Measurements from ENCODE around the gene PCED1B.

Gene PCED1B

GRCh38 chr12:47120736-47121135 is 41.3 kb downstream of the PCED1B start:
- no peak for DNase-seq (ENCODE audit: low read depth in 3 of 3)

DNA sequence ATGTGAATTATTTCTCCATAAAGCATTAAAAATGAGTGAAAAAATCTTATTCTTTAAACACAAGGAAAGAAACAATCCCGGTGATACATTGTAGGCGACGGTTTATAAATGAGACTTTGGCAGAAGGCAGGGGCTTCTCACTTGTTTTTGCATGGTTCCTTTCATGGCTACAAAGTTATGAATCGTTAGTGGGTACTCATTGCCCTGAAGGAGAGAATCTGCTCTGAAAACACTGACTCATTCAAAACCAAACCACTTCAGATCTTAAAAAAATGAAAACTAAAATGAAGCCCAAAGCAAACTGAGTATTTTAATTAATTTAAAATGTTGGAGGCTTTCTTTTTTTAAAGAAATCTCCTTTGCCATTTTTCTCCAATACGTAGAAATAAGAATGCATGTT is 41.7 kb downstream of the PCED1B start:
- DNase-seq (ENCODE audit: low read depth in 3 of 3) = no peak

GRCh38 chr12:47122602-47123001 is 43.2 kb downstream of the PCED1B start:
- DNase-seq (ENCODE audit: low read depth in 3 of 3) = no peak

- no peak for DNase-seq (ENCODE audit: low read depth in 3 of 3)
Measured at GRCh38 chr12:47123730-47124129, 44.3 kb downstream of the PCED1B start.

DNA sequence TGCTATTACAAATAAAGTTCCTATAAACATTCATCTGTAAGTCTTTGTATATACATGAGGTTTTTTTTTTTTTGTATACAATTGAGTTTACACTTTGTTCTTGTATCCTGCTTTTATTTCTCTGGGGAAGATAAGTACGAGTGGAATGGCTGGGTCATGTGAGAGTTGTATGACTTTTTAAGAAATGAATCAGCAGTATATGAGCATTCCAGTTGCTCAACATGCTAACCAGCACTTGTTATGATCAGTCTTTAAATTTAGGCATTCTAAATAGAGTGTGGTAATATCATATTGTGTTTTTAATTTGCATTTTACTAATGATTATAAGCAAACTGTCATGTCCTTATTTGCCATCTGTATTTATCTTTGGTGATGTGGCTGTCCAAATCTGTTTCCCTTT is 45.0 kb downstream of the PCED1B start:
- no peak for DNase-seq (ENCODE audit: low read depth in 3 of 3)

DNA sequence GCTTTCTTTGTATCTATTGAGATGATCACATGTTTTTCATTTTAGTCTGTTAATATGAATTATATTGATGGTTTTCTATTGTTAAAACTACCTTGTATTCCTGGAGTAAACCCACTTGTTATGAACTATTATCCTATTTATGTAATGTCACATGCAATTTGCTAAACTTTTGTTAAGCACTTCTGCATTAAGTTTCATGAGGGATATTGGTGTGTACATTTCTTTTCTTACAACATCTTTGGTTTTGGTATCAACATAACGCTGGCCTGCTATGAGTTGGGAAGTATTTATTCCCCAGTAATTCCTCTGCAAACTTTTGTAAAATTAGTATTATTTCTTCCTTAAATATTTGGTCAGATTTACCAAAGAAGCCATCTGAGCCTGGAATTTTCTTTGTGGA is 46.8 kb downstream of the PCED1B start:
- DNase-seq (ENCODE audit: low read depth in 3 of 3) = no peak

GRCh38 chr12:47131011-47131410 is 51.6 kb downstream of the PCED1B start:
- DNase-seq (ENCODE audit: low read depth in 3 of 3) = no peak

GRCh38 chr12:47134005-47134404 is 54.6 kb downstream of the PCED1B start:
- DNase-seq (ENCODE audit: low read depth in 3 of 3) = no peak

DNA sequence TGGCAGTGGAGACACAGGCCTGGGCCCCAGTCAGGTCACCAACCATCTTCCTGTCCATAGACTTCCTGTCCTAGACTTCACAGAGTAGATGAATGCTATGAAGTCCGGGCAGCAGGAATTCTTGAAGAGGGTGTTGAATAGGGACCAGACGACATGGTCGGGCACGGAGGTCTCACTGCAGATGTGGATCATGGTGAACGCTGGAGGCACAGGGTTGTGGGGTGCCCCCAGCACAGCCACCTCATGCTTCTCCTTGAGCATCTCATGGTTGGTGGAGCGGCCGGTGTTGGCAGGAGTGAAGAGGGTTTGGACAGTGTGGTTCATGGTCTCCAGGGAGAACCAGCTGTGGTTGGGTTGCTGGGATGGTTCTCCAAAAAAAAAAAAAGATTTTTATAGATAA is 56.2 kb downstream of the PCED1B start:
- no peak for DNase-seq (ENCODE audit: low read depth in 3 of 3)

GRCh38 chr12:47139000-47139681 is 59.7 kb downstream of the PCED1B start:
- DNase-seq (ENCODE audit: low read depth in 3 of 3) = no peak

DNA sequence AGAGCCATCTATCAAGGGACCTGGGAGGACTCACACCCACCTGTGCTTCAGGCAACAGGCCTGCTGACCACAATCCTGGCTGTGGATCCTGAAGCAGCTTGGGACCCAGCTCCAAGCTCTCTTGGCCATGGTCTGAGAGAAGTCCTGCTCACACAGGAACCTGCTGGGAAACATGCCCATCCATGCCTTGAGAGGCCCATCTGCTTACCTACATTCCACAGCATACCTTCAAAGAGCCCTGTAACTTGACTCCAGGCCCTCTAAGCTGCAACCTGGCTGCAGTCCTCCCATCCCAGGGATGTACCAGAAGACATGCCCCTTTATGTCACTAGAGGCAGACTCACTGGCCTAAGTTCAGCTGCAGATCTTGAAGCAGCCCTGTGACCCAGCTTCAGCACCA is 62.0 kb downstream of the PCED1B start:
- no peak for DNase-seq (ENCODE audit: low read depth in 3 of 3)

- DNase-seq (ENCODE audit: low read depth in 3 of 3) = no peak
Measured at GRCh38 chr12:47144769-47145168, 65.3 kb downstream of the PCED1B start.

DNA sequence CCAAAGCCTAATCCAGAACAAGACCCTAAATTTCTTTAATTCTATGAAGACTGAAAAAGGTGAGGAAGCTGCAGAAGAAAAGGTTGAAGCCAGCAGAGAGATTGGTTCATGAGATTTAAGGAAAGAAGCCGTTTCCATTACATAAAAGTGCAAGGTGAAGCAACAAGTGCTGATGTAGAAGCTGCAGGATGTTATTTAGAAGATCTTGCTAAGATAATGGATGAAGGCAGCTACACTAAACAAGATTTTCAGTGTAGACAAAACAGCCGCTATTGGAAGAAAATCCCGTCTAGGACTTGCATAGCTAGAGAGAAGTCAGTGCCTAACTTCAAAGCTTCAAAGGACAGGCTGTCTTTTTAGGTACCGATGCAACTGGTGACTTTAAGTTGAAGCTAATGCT is 65.8 kb downstream of the PCED1B start:
- DNase-seq (ENCODE audit: low read depth in 3 of 3) = no peak

GRCh38 chr12:47147739-47148138 is 68.3 kb downstream of the PCED1B start:
- DNase-seq (ENCODE audit: low read depth in 3 of 3) = no peak

- no peak for DNase-seq (ENCODE audit: low read depth in 3 of 3)
Measured at GRCh38 chr12:47149146-47149545, 69.7 kb downstream of the PCED1B start.

- no peak for DNase-seq (ENCODE audit: low read depth in 3 of 3)
Measured at GRCh38 chr12:47152095-47152494, 72.7 kb downstream of the PCED1B start.

GRCh38 chr12:47155457-47156166 is 76.2 kb downstream of the PCED1B start:
- no peak for DNase-seq (ENCODE audit: low read depth in 3 of 3)

DNA sequence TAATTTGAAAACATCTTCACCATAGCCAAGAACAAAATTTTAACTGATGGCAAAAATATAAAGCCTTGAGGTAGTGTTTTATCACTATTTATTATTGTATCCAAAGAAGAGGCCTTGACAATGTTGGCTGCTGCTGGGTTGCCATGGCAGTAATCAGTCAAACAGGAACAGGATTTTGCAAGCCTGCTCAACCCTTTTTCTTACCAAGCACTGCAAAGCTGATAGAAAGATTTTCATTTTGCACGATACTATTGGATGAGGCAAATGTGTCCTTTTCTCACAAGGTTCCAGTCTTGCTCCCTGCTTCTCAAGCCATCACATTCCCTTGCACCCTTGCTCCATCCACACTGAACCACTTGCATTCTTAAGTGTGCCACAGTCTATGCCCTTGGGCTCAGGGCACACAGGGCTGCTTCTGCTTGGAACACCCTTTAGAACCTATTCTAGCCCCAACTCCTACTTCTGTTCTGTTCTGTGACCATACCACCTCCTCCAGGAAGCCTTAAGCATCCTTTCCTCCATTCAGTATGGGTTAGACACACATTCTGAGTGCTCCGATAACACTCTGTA is 76.8 kb downstream of the PCED1B start:
- DNase-seq (ENCODE audit: low read depth in 3 of 3) = no peak

DNA sequence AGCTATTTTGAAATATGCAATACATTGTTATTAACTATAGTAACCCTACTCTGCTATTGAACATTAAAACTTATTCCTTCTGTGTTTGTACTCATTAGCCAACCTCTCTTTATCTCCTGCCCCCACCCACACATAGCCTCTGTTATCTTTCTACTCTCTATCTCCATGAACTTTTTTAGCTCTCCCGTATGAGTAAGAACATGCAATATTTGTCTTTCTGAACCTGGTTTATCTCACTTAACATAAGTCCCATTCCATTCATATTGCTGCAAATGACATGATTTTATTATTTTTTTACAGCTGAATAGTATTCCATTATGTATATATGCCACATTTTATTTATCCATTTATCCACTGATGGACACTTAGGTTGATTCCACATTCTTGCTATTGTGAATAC is 79.4 kb downstream of the PCED1B start:
- DNase-seq (ENCODE audit: low read depth in 3 of 3) = no peak

DNA sequence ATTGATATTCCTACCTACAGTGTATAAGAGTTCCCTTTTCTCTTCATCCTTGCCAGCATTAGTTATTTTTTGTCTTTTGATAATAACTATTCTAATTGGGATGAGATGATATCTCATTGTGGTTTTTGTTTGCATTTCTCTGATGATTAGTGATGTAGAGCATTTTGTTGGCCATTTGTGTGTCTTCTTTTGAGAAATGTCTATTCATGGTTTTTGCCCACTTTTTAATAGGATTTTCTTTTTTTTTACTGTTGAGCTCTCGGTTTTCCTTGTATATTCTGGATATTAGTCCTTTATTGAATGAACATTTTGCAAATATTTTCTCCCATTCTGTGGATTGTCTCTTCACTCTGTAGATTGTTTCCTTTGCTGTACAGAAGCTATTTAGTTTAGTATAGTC is 79.9 kb downstream of the PCED1B start:
- DNase-seq (ENCODE audit: low read depth in 3 of 3) = no peak

DNA sequence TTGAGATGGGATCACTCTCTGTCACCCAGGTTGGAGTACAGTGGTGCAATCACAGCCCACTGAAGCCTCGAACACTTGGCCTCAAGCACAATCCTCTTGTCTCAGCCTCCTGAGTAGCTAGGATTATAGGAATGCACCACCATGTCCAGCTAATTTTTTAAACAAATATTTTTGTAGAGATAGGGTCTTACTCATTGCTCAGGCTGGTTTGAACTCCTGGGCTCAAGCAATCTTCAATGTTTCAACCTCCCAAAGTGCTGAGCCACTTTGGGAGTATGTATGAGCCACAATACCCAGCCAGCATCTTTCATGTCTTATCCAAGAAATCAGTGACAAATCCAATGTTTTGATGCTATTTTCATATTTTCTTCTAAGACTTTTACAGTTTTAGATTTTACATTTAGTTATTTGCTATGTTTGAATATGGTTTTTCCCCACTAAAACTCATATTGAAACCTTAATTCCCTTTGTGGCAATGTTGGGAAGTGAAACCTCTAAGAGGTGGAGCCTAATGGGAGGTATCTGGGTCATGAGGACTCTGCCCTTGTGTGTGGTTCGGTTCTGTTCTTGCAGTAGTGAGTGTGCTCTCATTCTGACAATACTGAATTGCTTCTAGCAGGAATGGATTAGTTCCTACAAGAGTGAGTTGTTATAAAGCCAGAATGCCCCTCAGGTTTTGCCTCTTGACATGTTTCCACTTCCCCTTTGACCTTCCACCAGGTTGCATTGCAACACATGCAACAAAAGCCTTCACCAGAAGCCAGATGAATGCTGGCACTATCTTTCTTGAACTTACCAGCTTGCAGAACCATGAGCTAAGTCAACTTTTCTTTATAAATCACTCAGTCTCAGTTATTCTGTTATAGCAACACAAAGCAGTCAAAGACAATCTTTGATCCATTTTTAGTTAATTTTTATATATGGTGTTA is 81.2 kb downstream of the PCED1B start:
- DNase-seq (ENCODE audit: low read depth in 3 of 3) = no peak

DNA sequence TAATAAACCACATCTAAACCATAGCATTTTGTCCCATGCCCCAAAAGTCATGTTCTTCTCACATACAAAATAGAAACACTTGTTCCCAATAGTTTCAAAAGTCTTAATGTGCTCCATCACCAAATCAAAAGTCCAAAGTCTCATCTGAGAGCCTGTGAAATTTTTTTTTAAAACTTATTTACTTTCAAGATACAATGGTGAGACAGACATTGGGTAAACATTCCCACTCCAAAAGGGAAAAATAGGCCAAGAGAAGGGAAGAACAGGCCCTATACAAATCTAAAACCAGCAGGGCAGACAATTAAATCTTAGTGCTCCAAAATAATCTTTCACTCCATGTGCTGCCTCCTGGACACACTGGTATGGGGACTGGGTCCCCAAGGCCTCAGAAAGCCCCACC is 84.7 kb downstream of the PCED1B start:
- DNase-seq (ENCODE audit: low read depth in 3 of 3) = no peak

Measured in stimulated activated CD4-positive, alpha-beta T cell treated with anti-CD3 and anti-CD28 coated beads, TNF-alpha, amount 100 ng/mL, for 4 hours (primary cell).